Pancreas (tissue), 10 donors: ENCODE results near the gene SPEG. TPM values are rescaled to one million over a fixed set of nuclear protein-coding genes. Genes with fewer than 3 reads are reported as not detected.

ENCODE experiments used
- ATAC-seq, 4 donors: fragments of 200-7000 bp; cut with Tn5 transposase; one replicate each; pipeline versions ENCODE4 v1.8.0 to v1.9.1; 2020; ENCODE audit warnings: mild to moderate bottlenecking in 4 of 4, moderate library complexity in 4 of 4
- DNase-seq, 6 donors: peaks; one replicate each; pipeline ENCODE4 v3.0.0-alpha.2; 2020
- FAIRE-seq: peaks from 2 replicates; lab custom pipeline; 2012; peaks lifted over from hg19 to GRCh38; lab: Jason Lieb, UNC
- H3K27ac ChIP-seq, 4 donors: fragments of 200-600 bp; sonication (generic); 1 replicate in 3 of 4; 2 replicates in 1 of 4; pipeline versions ENCODE4 v1.5.0 to v1.8.0; 2020
- H3K27me3 ChIP-seq, 4 donors: fragments of 200-600 bp; one replicate each; pipeline ENCODE4 v1.8.0; 2021
- H3K36me3 ChIP-seq, 3 donors: fragments of 200-600 bp; sonication (generic) in 1 of 3; one replicate each; pipeline versions ENCODE4 v1.5.0 to v1.8.0; 2020 to 2021
- H3K4me1 ChIP-seq, 3 donors: fragments of 200-600 bp; one replicate each; pipeline ENCODE4 v1.8.0; 2021
- H3K4me3 ChIP-seq, 4 donors: fragments of 200-600 bp; sonication (generic) in 2 of 4; one replicate each; pipeline versions ENCODE4 v1.5.0 to v1.8.0; 2020 to 2021
- H3K9me3 ChIP-seq, 4 donors: fragments of 200-600 bp; one replicate each; pipeline ENCODE4 v1.8.0; 2021
- WGBS, 2 donors: extraction: QIAGEN DNeasy Blood & Tissue Kit; methylation state at CpG; one replicate each; pipeline ENCODE4 v1.1.7; 2013; 5-methylcytosine and 5-hydroxymethylcytosine counted together
- intact Hi-C, 3 donors: fragments of 100-400 bp; cut with DNase I; formaldehyde crosslinking; loops; one replicate each; pipeline versions ENCODE4 v1.11.1 to v1.14.2; 2022
- polyA plus RNA-seq, 2 donors: library from polyadenylated mRNA; stranded (reverse); fragments of 200-250 nt; gene quantifications; one replicate each; pipeline ENCODE4 v1.2.3, GENCODE V29; 2013
- total RNA-seq, 6 donors: library from RNA; stranded (reverse); fragmentation: NEBNext Ultra II Directional in 4 of 6; extraction: Animal tissue kit (Norgen Biotek cat#: 25700) in 4 of 6; gene quantifications; one replicate each; pipeline versions ENCODE4 v1.2.1 to v1.2.4, GENCODE V29; 2021 to 2023
- TF ChIP-seq, protein P1 (sequence below), 4 donors: fragments of 200-600 bp; sonication (generic) in 3 of 4; IDR thresholded peaks; one replicate each; pipeline versions ENCODE4 v1.5.0 to v1.8.0; 2021; ENCODE audit warnings: antibody characterized with exemption in 4 of 4
- donor health status: healthy with polysubstance abuse.
- donor health status: DM: no; HTN: no; CAD: no; lungs with moderate emphysema.
- donor health status: DM: no; HTN: no; CAD: no.
- donor health status: control.
- donor health status: control.
- donor health status: Bipolar disorder and iron deficiency.
- donor health status: DM: yes; HTN: yes; CAD: no.
- donor health status: DM: no; HTN: no; CAD: no.
- donor health status: DM: no; HTN: no; CAD: no.
- donor health status: DM: yes; HTN: yes; CAD: no.

The SPEG gene
- total and polyA plus RNA-seq, 8 donors = 2.6 to 33.3 (median 4.2) TPM

GRCh38 chr2:219544567-219544966 is 109.9 kb downstream of the SPEG start:
- 26 to 40% methylated on average over 9 of the region's 9 CpGs for WGBS, 2 donors
- Histone ChIP-seq H3K4me1 (peaks cover 0 to 9% (median 5%) of the 10 kb centered on the region in 3 donors), H3K27me3 (no peaks in the 10 kb centered on the region), H3K36me3 (peaks cover 2 to 16% (median 7%) of the 10 kb centered on the region in 3 donors), H3K27ac (no peak overlapping the region), H3K4me3 (peak overlapping the region; percentile 75 to 92 (median 84)), H3K9me3 (no peaks in the 10 kb centered on the region)
- intact Hi-C loops = loop anchor here in 1 of 3 donors (5.0 kb wide), 1 partner anchor 98 kb away; no protein-coding TSS in a partner anchor
- no peak for FAIRE-seq
- TF ChIP-seq, protein P1, sequence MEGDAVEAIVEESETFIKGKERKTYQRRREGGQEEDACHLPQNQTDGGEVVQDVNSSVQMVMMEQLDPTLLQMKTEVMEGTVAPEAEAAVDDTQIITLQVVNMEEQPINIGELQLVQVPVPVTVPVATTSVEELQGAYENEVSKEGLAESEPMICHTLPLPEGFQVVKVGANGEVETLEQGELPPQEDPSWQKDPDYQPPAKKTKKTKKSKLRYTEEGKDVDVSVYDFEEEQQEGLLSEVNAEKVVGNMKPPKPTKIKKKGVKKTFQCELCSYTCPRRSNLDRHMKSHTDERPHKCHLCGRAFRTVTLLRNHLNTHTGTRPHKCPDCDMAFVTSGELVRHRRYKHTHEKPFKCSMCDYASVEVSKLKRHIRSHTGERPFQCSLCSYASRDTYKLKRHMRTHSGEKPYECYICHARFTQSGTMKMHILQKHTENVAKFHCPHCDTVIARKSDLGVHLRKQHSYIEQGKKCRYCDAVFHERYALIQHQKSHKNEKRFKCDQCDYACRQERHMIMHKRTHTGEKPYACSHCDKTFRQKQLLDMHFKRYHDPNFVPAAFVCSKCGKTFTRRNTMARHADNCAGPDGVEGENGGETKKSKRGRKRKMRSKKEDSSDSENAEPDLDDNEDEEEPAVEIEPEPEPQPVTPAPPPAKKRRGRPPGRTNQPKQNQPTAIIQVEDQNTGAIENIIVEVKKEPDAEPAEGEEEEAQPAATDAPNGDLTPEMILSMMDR (IDR thresholded peaks at IDR 0.05) = no peak
- DNase-seq = peak in 1 of 6 donors; percentile 64
- ATAC-seq = no peak

GRCh38 chr2:219545295-219545942 is 110.8 kb downstream of the SPEG start:
- TF ChIP-seq, protein P1 (IDR thresholded peaks at IDR 0.05) = no peak
- ATAC-seq (no peak), FAIRE-seq (no peak), DNase-seq (no peak)
- peaks cover 2 to 7% (median 2%) of the 10 kb centered on the region in 3 donors for H3K36me3 ChIP-seq
- H3K27ac ChIP-seq = no peak overlapping the region
- 85 to 92% methylated on average over 3 of the region's 3 CpGs for WGBS, 2 donors
- intact Hi-C loops = loop anchor here in 1 of 3 donors (5.0 kb wide), 1 partner anchor 87 kb away; no protein-coding TSS in a partner anchor
- H3K4me1 ChIP-seq = peaks cover 0 to 9% (median 5%) of the 10 kb centered on the region in 3 donors
- H3K9me3 ChIP-seq = no peaks in the 10 kb centered on the region
- H3K27me3 ChIP-seq = no peaks in the 10 kb centered on the region
- H3K4me3 ChIP-seq = no peak overlapping the region

DNA sequence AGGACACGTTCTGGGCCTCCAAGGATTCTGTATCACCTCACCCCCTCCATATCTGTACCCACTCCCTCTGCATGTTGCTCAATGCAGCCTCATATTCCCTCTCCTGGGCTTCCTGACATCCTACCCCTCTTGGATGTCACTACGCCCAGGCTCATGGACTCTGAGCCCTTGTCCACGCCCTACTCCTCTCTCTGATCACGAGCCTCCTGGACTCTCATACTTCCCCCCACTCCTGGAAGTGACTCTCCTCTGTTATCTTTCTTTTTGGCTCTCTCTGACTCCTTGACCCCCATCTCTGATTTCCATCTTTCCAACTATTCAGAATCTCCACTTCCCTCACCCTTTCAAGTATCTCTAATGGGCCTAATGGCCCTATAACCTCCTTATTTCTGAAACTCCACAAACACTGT is 111.3 kb downstream of the SPEG start:
- TF ChIP-seq, protein P1 (IDR thresholded peaks at IDR 0.05) = no peak
- WGBS, 2 donors = 74 to 82% methylated on average over 4 of the region's 4 CpGs
- no peaks in the 10 kb centered on the region for H3K9me3 ChIP-seq
- no peak overlapping the region for H3K27ac ChIP-seq
- H3K27me3 ChIP-seq = no peaks in the 10 kb centered on the region
- FAIRE-seq = no peak
- DNase-seq = no peak
- intact Hi-C loops = loop anchor here in 1 of 3 donors (5.0 kb wide), 1 partner anchor 86 kb away; no protein-coding TSS in a partner anchor
- peaks cover 0 to 9% (median 5%) of the 10 kb centered on the region in 3 donors for H3K4me1 ChIP-seq
- no peak for ATAC-seq
- peaks cover 0 to 2% (median 0%) of the 10 kb centered on the region in 3 donors for H3K36me3 ChIP-seq
- H3K4me3 ChIP-seq = no peak overlapping the region

DNA sequence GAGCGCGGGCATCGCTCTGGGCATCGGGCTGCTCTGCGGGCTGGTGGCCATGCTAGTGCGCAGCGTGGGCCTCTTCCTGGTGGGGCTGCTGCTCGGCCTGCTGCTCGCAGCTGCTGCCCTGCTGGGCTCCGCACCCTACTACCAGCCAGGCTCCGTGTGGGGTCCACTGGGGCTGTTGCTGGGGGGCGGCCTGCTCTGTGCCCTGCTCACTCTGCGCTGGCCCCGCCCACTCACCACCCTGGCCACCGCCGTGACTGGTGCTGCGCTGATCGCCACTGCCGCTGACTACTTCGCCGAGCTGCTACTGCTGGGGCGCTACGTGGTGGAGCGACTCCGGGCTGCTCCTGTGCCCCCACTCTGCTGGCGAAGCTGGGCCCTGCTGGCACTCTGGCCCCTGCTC is 113.0 kb downstream of the SPEG start:
- no peak overlapping the region for H3K27ac ChIP-seq
- H3K27me3 ChIP-seq = no peaks in the 10 kb centered on the region
- H3K4me1 ChIP-seq = peaks cover 0 to 8% (median 4%) of the 10 kb centered on the region in 3 donors
- no peak overlapping the region for H3K4me3 ChIP-seq
- no peaks in the 10 kb centered on the region for H3K36me3 ChIP-seq
- ATAC-seq (no peak), DNase-seq (peak in 1 of 6 donors; percentile 77), FAIRE-seq (no peak)
- intact Hi-C loops = loop anchor here in 1 of 3 donors (5.0 kb wide), 1 partner anchor 85 kb away; no protein-coding TSS in a partner anchor
- H3K9me3 ChIP-seq = no peaks in the 10 kb centered on the region
- TF ChIP-seq, protein P1 (IDR thresholded peaks at IDR 0.05) = no peak
- 94 to 95% methylated on average over 24 to 26 of the region's 26 CpGs for WGBS, 2 donors

Other genes starting within 250 kb of the SPEG start
- 10 to 100 TPM; 18.9 to 28.2 (median 23.6) TPM for gene ZFAND2B, start 228.1 kb upstream of the SPEG start, total RNA-seq
- gene ZFAND2B, start 228.1 kb upstream of the SPEG start, polyA plus RNA-seq = 10 to 100 TPM; 39.0 to 66.9 TPM
- 1 to 10 TPM; 3.8 to 8.9 (median 6.3) TPM for gene ABCB6, start 215.9 kb upstream of the SPEG start, total RNA-seq
- 10 to 100 TPM; 26.4 to 36.7 TPM for gene ABCB6, start 215.9 kb upstream of the SPEG start, polyA plus RNA-seq
- 10 to 100 TPM; 17.7 to 25.5 (median 20.5) TPM for gene ATG9A, start 205.2 kb upstream of the SPEG start, total RNA-seq
- gene ATG9A, start 205.2 kb upstream of the SPEG start, polyA plus RNA-seq = 10 to 100 TPM; 12.1 to 19.2 TPM
- gene ANKZF1, start 205.0 kb upstream of the SPEG start, total RNA-seq = 10 to 100 TPM; 17.7 to 36.5 (median 28.7) TPM
- 10 to 100 TPM; 66.0 to 85.0 TPM for gene ANKZF1, start 205.0 kb upstream of the SPEG start, polyA plus RNA-seq
- gene GLB1L, start 189.4 kb upstream of the SPEG start, total RNA-seq = 1 to 10 TPM; 1.8 to 4.1 (median 2.3) TPM
- 1 to 10 TPM; 4.3 to 6.9 TPM for gene GLB1L, start 189.4 kb upstream of the SPEG start, polyA plus RNA-seq
- 10 to 100 TPM; 14.7 to 18.5 (median 16.8) TPM for gene STK16, start 189.4 kb upstream of the SPEG start, total RNA-seq
- 10 to 100 TPM; 17.1 to 28.4 TPM for gene STK16, start 189.4 kb upstream of the SPEG start, polyA plus RNA-seq
- gene TUBA4B, start 181.6 kb upstream of the SPEG start, total RNA-seq = not detected
- not detected for gene TUBA4B, start 181.6 kb upstream of the SPEG start, polyA plus RNA-seq
- gene TUBA4A, start 180.9 kb upstream of the SPEG start, total RNA-seq = 10 to 100 TPM; 12.2 to 19.5 (median 13.3) TPM
- gene TUBA4A, start 180.9 kb upstream of the SPEG start, polyA plus RNA-seq = 10 to 100 TPM; 15.6 to 51.5 TPM
- 10 to 100 TPM; 44.5 to 66.7 (median 60.8) TPM for gene DNAJB2, start 155.5 kb upstream of the SPEG start, total RNA-seq
- gene DNAJB2, start 155.5 kb upstream of the SPEG start, polyA plus RNA-seq = 10 to 100 TPM; 82.3 to 96.3 TPM
- gene PTPRN, start 125.4 kb upstream of the SPEG start, total RNA-seq = 10 to 100 TPM in 4 of 6 donors, 1 to 10 TPM in 2; 6.3 to 81.7 (median 23.7) TPM
- gene PTPRN, start 125.4 kb upstream of the SPEG start, polyA plus RNA-seq = 100 to 1,000 TPM in 1 of 2 donors, 10 to 100 TPM in 1; 58.3 to 220 TPM
- gene RESP18, start 102.1 kb upstream of the SPEG start, total RNA-seq = not detected
- gene RESP18, start 102.1 kb upstream of the SPEG start, polyA plus RNA-seq = under 1 TPM in 1 of 2 donors, not detected in 1; 0.16 TPM
- 10 to 100 TPM; 21.0 to 32.8 (median 25.1) TPM for gene DNPEP, start 46.9 kb upstream of the SPEG start, total RNA-seq
- gene DNPEP, start 46.9 kb upstream of the SPEG start, polyA plus RNA-seq = 10 to 100 TPM; 54.6 to 89.4 TPM
- 1 to 10 TPM in 5 of 6 donors, under 1 TPM in 1; 0.75 to 6.1 (median 1.9) TPM for gene DES, start 16.5 kb upstream of the SPEG start, total RNA-seq
- 100 to 1,000 TPM in 1 of 2 donors, 10 to 100 TPM in 1; 12.6 to 101 TPM for gene DES, start 16.5 kb upstream of the SPEG start, polyA plus RNA-seq
- 10 to 100 TPM; 24.4 to 40.6 (median 33.6) TPM for gene GMPPA, start 64.0 kb downstream of the SPEG start, total RNA-seq
- gene GMPPA, start 64.0 kb downstream of the SPEG start, polyA plus RNA-seq = 10 to 100 TPM; 88.7 to 90.8 TPM
- gene ASIC4, start 79.6 kb downstream of the SPEG start, total RNA-seq = under 1 TPM in 2 of 6 donors, not detected in 4; 0.04 to 0.09 TPM
- under 1 TPM; 0.27 to 0.38 TPM for gene ASIC4, start 79.6 kb downstream of the SPEG start, polyA plus RNA-seq
- gene CHPF, start 109.0 kb downstream of the SPEG start, total RNA-seq = 100 to 1,000 TPM in 1 of 6 donors, 10 to 100 TPM in 5; 55.1 to 105 (median 68.5) TPM
- 10 to 100 TPM; 63.4 to 83.3 TPM for gene CHPF, start 109.0 kb downstream of the SPEG start, polyA plus RNA-seq
- 1 to 10 TPM; 2.6 to 7.1 (median 5.1) TPM for gene TMEM198, start 109.2 kb downstream of the SPEG start, total RNA-seq
- gene TMEM198, start 109.2 kb downstream of the SPEG start, polyA plus RNA-seq = 10 to 100 TPM in 1 of 2 donors, 1 to 10 TPM in 1; 9.0 to 13.3 TPM
- 10 to 100 TPM; 54.7 to 94.5 (median 68.2) TPM for gene OBSL1, start 136.7 kb downstream of the SPEG start, total RNA-seq
- gene OBSL1, start 136.7 kb downstream of the SPEG start, polyA plus RNA-seq = 100 to 1,000 TPM; 270 to 332 TPM
- gene INHA, start 137.5 kb downstream of the SPEG start, total RNA-seq = 1 to 10 TPM in 5 of 6 donors, under 1 TPM in 1; 0.94 to 8.9 (median 3.9) TPM
- 1 to 10 TPM; 3.5 to 4.1 TPM for gene INHA, start 137.5 kb downstream of the SPEG start, polyA plus RNA-seq
- gene STK11IP, start 163.0 kb downstream of the SPEG start, total RNA-seq = 10 to 100 TPM in 5 of 6 donors, 1 to 10 TPM in 1; 9.0 to 22.6 (median 12.2) TPM
- 10 to 100 TPM; 39.2 to 43.8 TPM for gene STK11IP, start 163.0 kb downstream of the SPEG start, polyA plus RNA-seq
- 1 to 10 TPM; 1.4 to 6.1 (median 2.4) TPM for gene SLC4A3, start 192.8 kb downstream of the SPEG start, total RNA-seq
- gene SLC4A3, start 192.8 kb downstream of the SPEG start, polyA plus RNA-seq = 10 to 100 TPM in 1 of 2 donors, 1 to 10 TPM in 1; 9.9 to 10.2 TPM